ENCODE measurements around the gene MYO1C.

DNA sequence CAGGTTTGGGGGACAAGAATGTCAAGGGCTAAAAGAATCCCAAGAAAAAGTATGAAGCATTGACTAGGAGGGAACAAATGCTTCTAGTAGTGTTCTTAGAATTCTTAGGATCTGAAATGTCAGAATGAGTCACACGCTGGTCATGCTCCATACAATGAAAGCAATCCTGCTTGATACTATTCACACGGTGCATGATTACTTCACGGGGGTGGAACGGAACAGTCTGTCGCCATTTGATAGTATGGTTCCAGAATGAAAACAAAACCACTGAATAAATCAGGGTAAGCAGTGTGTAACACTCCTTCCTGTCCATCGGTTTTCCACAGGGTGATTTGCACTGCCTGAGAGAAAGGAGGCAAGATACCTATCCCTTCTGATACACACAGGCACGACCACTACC, 69.6 kb downstream of the MYO1C start:
- TF ChIP-seq, protein P1, sequence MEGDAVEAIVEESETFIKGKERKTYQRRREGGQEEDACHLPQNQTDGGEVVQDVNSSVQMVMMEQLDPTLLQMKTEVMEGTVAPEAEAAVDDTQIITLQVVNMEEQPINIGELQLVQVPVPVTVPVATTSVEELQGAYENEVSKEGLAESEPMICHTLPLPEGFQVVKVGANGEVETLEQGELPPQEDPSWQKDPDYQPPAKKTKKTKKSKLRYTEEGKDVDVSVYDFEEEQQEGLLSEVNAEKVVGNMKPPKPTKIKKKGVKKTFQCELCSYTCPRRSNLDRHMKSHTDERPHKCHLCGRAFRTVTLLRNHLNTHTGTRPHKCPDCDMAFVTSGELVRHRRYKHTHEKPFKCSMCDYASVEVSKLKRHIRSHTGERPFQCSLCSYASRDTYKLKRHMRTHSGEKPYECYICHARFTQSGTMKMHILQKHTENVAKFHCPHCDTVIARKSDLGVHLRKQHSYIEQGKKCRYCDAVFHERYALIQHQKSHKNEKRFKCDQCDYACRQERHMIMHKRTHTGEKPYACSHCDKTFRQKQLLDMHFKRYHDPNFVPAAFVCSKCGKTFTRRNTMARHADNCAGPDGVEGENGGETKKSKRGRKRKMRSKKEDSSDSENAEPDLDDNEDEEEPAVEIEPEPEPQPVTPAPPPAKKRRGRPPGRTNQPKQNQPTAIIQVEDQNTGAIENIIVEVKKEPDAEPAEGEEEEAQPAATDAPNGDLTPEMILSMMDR (IDR thresholded peaks at IDR 0.05; ENCODE audit: low read depth, low read length), result no peak
- TF ChIP-seq POLR2A (IDR thresholded peaks at IDR 0.05; ENCODE audit: extremely low read depth, insufficient read length) (no peak), MYC (IDR thresholded peaks at IDR 0.05; ENCODE audit: low read depth, low read length) (no peak), MAX (IDR thresholded peaks at IDR 0.05; ENCODE audit: low read depth, low read length) (no peak)

Measured in NB4 (cell line).